OCI-LY1 (cell line): ENCODE results near the gene HEG1.

ENCODE experiments used
- H2AFZ ChIP-seq: fragments of 200-600 bp; sonication (generic), shearing (Covaris generic); 2 replicates; pipeline ENCODE4 v1.6.0; 2014; ENCODE audit warnings: antibody characterized with exemption, mild to moderate bottlenecking, low read length
- H3F3A ChIP-seq: fragments of 200-600 bp; sonication (generic), shearing (Covaris generic); 2 replicates; pipeline ENCODE4 v1.6.0; 2014; ENCODE audit warnings: mild to moderate bottlenecking, antibody characterized with exemption, low read length, moderate library complexity; ENCODE audit not compliant: insufficient read depth
- H3K27ac ChIP-seq: fragments of 200-600 bp; sonication (generic); 2 replicates; pipeline ENCODE4 v1.5.1; 2014; ENCODE audit warnings: low read length, mixed run types, mild to moderate bottlenecking, low read depth; ENCODE audit not compliant: poor library complexity, severe bottlenecking
- H3K27me3 ChIP-seq: fragments of 200-600 bp; sonication (generic); 2 replicates; pipeline ENCODE4 v1.6.0; 2014; ENCODE audit warnings: antibody characterized with exemption, mild to moderate bottlenecking, low read length, moderate library complexity; ENCODE audit not compliant: insufficient read depth
- H3K36me3 ChIP-seq: fragments of 200-600 bp; sonication (generic); 2 replicates; pipeline ENCODE4 v1.6.1; 2014; ENCODE audit warnings: mild to moderate bottlenecking, antibody characterized with exemption, low read length, moderate library complexity, mixed read lengths; ENCODE audit not compliant: insufficient read depth
- H3K4me1 ChIP-seq: fragments of 200-600 bp; sonication (generic); 2 replicates; pipeline ENCODE4 v1.5.1; 2014; ENCODE audit warnings: mild to moderate bottlenecking, low read length, moderate library complexity; ENCODE audit not compliant: insufficient read depth, severe bottlenecking
- H3K4me2 ChIP-seq: fragments of 200-600 bp; sonication (generic), shearing (Covaris generic); 2 replicates; pipeline ENCODE4 v1.6.1; 2014; ENCODE audit warnings: low read length
- H3K4me3 ChIP-seq: fragments of 200-600 bp; sonication (generic); 2 replicates; pipeline ENCODE4 v1.5.1; 2014; ENCODE audit warnings: low read length, low read depth, mild to moderate bottlenecking, mixed read lengths; ENCODE audit not compliant: poor library complexity, severe bottlenecking
- H3K79me2 ChIP-seq: fragments of 200-600 bp; shearing (Covaris generic); 2 replicates; pipeline ENCODE4 v1.6.1; 2016; ENCODE audit warnings: mixed run types, low read length, mixed read lengths; ENCODE audit not compliant: insufficient read depth
- H3K9ac ChIP-seq: fragments of 200-600 bp; sonication (generic), shearing (Covaris generic); 2 replicates; pipeline ENCODE4 v1.6.1; 2014; ENCODE audit warnings: mild to moderate bottlenecking, low read length, mixed read lengths
- H3K9me2 ChIP-seq: fragments of 200-600 bp; sonication (generic), shearing (Covaris generic); 2 replicates; pipeline ENCODE4 v1.6.1; 2014; ENCODE audit warnings: low read depth, mild to moderate bottlenecking, low read length, mixed read lengths
- H3K9me3 ChIP-seq: fragments of 200-600 bp; shearing (Covaris generic); 2 replicates; pipeline ENCODE4 v1.6.1; 2014; ENCODE audit warnings: low read length, mixed read lengths
- H4K20me1 ChIP-seq: fragments of 200-600 bp; sonication (generic), shearing (Covaris generic); 2 replicates; pipeline ENCODE4 v1.6.0; 2016; ENCODE audit warnings: mild to moderate bottlenecking, low read length; ENCODE audit not compliant: insufficient read depth
- CTCF ChIP-seq: fragments of 200-600 bp; sonication (generic), shearing (Covaris generic); IDR thresholded peaks from 2 replicates; pipeline ENCODE4 v1.5.1; 2017; ENCODE audit warnings: mild to moderate bottlenecking, antibody characterized with exemption, low read length, moderate library complexity, mixed read lengths
- EZH2 ChIP-seq: fragments of 200-600 bp; sonication (generic), shearing (Covaris generic); IDR thresholded peaks from 2 replicates; pipeline ENCODE4 v1.8.0; 2017; ENCODE audit warnings: borderline replicate concordance, mixed run types, mild to moderate bottlenecking, antibody characterized with exemption, low read length, moderate library complexity, mixed read lengths

The HEG1 gene

GRCh38 chr3:125078951-125079674 lies 23.3 kb upstream of the HEG1 start:
- H3K27ac ChIP-seq: no peak overlapping the region

GRCh38 chr3:125077864-125078263 lies 22.1 kb upstream of the HEG1 start:
- H3K4me3 ChIP-seq: no peak overlapping the region
- TF ChIP-seq EZH2 (no peak), CTCF (no peak)
- no peaks in the 10 kb centered on the region for H3F3A ChIP-seq
- H3K4me1 ChIP-seq: no peaks in the 10 kb centered on the region
- H4K20me1 ChIP-seq: no peaks in the 10 kb centered on the region
- no peaks in the 10 kb centered on the region for H3K9me2 ChIP-seq
- no peak overlapping the region for H3K27ac ChIP-seq
- no peaks in the 10 kb centered on the region for H3K9me3 ChIP-seq
- H3K9ac ChIP-seq: no peak overlapping the region
- no peaks in the 10 kb centered on the region for H3K36me3 ChIP-seq
- H3K4me2 ChIP-seq: no peak overlapping the region
- no peaks in the 10 kb centered on the region for H3K27me3 ChIP-seq
- no peak overlapping the region for H2AFZ ChIP-seq
- no peaks in the 10 kb centered on the region for H3K79me2 ChIP-seq

More at GRCh38 chr3:125078951-125079674, 23.3 kb upstream of the HEG1 start:
- Histone ChIP-seq H3K27me3 (no peaks in the 10 kb centered on the region), H3K36me3 (no peaks in the 10 kb centered on the region), H3K4me1 (no peaks in the 10 kb centered on the region), H4K20me1 (no peaks in the 10 kb centered on the region), H3K9me3 (no peaks in the 10 kb centered on the region), H3K9ac (no peak overlapping the region), H3K9me2 (no peaks in the 10 kb centered on the region), H3K4me2 (no peak overlapping the region), H3K4me3 (no peak overlapping the region), H3F3A (no peaks in the 10 kb centered on the region), H3K79me2 (no peaks in the 10 kb centered on the region), H2AFZ (no peak overlapping the region)
- no peak for TF ChIP-seq CTCF
- TF ChIP-seq EZH2: no peak

DNA sequence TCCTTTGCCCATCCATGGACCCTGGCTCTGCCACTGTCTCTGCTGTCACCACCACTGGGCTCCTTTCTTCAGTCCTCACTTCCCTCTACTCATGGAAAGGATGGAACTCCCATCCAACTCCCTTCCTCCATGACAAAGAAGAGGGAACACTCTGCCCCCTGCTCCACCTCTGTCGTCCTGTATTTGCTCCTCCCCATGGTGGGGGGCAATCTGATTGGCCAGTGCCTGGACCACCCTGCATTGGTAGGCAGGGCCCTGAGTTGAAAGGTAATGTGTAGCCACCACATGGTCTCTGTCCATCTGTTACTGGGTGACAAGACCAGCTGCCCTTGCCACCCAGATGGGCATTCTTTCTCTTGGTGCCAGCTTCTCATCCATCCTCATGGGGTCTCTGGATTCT lies 20.7 kb upstream of the HEG1 start:
- Histone ChIP-seq H3K9me3 (no peaks in the 10 kb centered on the region), H3K79me2 (no peaks in the 10 kb centered on the region), H3K9me2 (no peaks in the 10 kb centered on the region), H2AFZ (no peak overlapping the region), H3K27ac (no peak overlapping the region), H3K4me1 (no peaks in the 10 kb centered on the region), H3K4me3 (no peak overlapping the region), H3K27me3 (no peaks in the 10 kb centered on the region), H3K9ac (no peak overlapping the region), H3K4me2 (no peak overlapping the region), H3K36me3 (no peaks in the 10 kb centered on the region), H3F3A (no peaks in the 10 kb centered on the region), H4K20me1 (no peaks in the 10 kb centered on the region)
- TF ChIP-seq EZH2 (no peak), CTCF (no peak)
